Prostate gland (tissue), 2 donors: Measurements from ENCODE around the gene RFTN2. TPM values are rescaled to one million over a fixed set of nuclear protein-coding genes. Genes with fewer than 3 reads are reported as not detected.
A peak's percentile ranks its signal among the peaks of the same experiment; 100 is the strongest.

ENCODE experiments used
- DNase-seq: peaks from one replicate; pipeline ENCODE4 v3.0.0-alpha.2; 2019; ENCODE audit warnings: low spot score
- H3K27ac ChIP-seq, 2 donors: fragments of 200-600 bp; sonication (generic); 2 replicates each; pipeline ENCODE4 v1.5.1; 2017 to 2019
- H3K27me3 ChIP-seq: fragments of 200-600 bp; sonication (generic); replicated peaks from 2 replicates; pipeline ENCODE4 v1.5.1; 2019; ENCODE audit not compliant: insufficient read depth
- H3K36me3 ChIP-seq, 2 donors: fragments of 200-600 bp; sonication (generic); 1 replicate in 1 of 2; 2 replicates in 1 of 2; pipeline versions ENCODE4 v1.5.1 to v1.8.1; 2017 to 2019
- H3K4me1 ChIP-seq: fragments of 200-600 bp; sonication (generic); replicated peaks from 2 replicates; pipeline ENCODE4 v1.5.1; 2019
- H3K4me3 ChIP-seq, 2 donors: fragments of 200-600 bp; sonication (generic); 2 replicates each; pipeline ENCODE4 v1.5.1; 2017 to 2019
- H3K9me3 ChIP-seq: fragments of 200-600 bp; sonication (generic); 2 replicates; pipeline ENCODE4 v1.5.1; 2017
- POLR2A ChIP-seq: fragments of 450-650 bp; IDR thresholded peaks from one replicate; pipeline ENCODE4 v1.6.1; 2016; ENCODE audit warnings: antibody characterized with exemption, mild to moderate bottlenecking
- POLR2AphosphoS5 ChIP-seq: sonication (generic); formaldehyde crosslinking; IDR thresholded peaks from one replicate; pipeline ENCODE4 v1.6.1; 2017; ENCODE audit warnings: antibody characterized with exemption
- WGBS: methylation state at CpG from one replicate; pipeline ENCODE4 v1.1.5; 2018; 5-methylcytosine and 5-hydroxymethylcytosine counted together
- intact Hi-C: fragments of 100-400 bp; cut with DNase I; formaldehyde crosslinking; loops from one replicate; pipeline ENCODE4 v1.14.2; 2022
- total RNA-seq, 2 donors: library from RNA; depleted of rRNA; stranded (reverse); fragments of >200 nt; gene quantifications; one replicate each; pipeline ENCODE4 v1.1.0, GENCODE V29; 2016
- TF ChIP-seq, protein P1 (sequence below), 4 experiments: fragments of 200-600 bp in 2 of 4; fragments of 450-650 bp in 2 of 4; sonication (generic) in 2 of 4; IDR thresholded peaks; 1 replicate in 3 of 4; 2 replicates in 1 of 4; pipeline ENCODE4 v1.5.1; 2016 to 2019; ENCODE audit warnings: antibody characterized with exemption in 4 of 4, mild to moderate bottlenecking in 2 of 4, moderate library complexity in 2 of 4

The RFTN2 gene
- total RNA-seq, 2 donors from 2014 or later: 2.3 to 17.5 TPM

DNA sequence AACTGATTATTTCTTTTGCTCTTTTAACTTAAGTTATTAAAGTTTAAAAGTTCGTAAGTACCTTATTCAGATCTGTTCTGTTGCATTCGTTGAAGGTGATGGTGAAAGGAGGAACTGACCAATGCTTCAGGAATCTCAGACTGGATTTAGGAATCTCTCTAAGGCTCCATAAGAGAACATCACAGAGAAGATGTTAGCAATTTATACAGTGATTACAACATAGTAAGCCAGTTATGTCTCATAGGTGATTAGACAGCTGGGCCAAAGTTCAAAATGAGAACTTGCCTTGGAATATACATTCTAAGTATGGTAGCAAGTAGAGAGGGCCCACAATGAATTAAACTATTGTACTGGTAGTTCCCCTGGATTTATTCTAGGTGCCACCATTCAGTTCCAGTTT is 32.9 kb upstream of the RFTN2 start:
- Histone ChIP-seq H3K4me1 (peaks cover 9% of the 10 kb centered on the region), H3K27me3 (no peaks in the 10 kb centered on the region), H3K4me3 (no peak overlapping the region), H3K27ac (no peak overlapping the region), H3K36me3 (no peaks in the 10 kb centered on the region), H3K9me3 (no peaks in the 10 kb centered on the region)
- 52% methylated on average over 2 of the region's 2 CpGs for WGBS
- intact Hi-C loops: loop anchor here (5.0 to 10.0 kb wide), 5 partner anchors 69 to 586 kb away; partner anchors contain the start of genes COQ10B, HSPD1 and MOB4
- TF ChIP-seq POLR2A (no peak), POLR2AphosphoS5 (no peak)
- TF ChIP-seq, protein P1, sequence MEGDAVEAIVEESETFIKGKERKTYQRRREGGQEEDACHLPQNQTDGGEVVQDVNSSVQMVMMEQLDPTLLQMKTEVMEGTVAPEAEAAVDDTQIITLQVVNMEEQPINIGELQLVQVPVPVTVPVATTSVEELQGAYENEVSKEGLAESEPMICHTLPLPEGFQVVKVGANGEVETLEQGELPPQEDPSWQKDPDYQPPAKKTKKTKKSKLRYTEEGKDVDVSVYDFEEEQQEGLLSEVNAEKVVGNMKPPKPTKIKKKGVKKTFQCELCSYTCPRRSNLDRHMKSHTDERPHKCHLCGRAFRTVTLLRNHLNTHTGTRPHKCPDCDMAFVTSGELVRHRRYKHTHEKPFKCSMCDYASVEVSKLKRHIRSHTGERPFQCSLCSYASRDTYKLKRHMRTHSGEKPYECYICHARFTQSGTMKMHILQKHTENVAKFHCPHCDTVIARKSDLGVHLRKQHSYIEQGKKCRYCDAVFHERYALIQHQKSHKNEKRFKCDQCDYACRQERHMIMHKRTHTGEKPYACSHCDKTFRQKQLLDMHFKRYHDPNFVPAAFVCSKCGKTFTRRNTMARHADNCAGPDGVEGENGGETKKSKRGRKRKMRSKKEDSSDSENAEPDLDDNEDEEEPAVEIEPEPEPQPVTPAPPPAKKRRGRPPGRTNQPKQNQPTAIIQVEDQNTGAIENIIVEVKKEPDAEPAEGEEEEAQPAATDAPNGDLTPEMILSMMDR (IDR thresholded peaks at IDR 0.05): no peak
- DNase-seq: no peak

DNA sequence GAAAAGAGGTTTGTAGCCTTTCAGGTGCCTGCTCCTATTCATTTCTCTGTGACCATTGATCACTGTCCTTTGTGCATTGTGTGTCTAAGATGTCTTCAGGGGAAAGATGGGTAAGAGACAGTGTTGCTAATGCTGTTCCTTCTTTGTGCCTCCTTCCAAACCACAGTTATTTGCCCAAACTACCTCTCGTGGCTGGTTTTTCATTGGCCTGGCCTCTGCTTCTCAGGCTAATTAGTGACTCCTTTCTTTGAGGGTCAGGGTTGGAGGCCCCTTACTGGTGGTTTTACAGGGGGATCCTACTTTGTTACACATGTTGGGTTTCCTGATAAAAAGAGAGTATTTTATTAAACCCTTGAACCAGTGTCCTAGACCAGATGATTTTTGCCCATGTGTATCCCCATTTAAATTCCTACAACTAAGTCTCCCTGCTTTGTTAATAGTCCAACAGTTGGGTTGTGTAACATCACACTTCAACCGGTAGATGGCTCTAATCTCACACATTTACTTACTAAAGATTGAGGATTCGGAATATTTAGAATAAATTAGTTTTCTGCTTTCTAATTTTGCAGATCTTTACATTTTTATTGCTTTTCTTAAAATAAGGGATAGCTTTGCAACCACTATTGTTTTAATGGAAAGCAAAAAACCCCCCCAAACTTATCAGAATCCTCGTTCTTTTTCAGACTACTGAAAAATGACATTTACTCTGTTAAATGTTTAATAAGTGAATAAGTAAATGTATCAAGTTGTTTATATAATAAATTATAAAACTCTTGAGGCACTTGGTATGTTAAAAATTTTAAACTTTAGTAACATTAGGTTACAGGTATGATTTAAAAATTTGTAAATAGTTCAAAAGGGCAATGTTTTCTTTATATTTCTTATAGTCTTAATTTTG is 32.2 kb upstream of the RFTN2 start:
- Histone ChIP-seq H3K4me1 (peaks cover 9% of the 10 kb centered on the region), H3K27ac (no peak overlapping the region), H3K36me3 (no peaks in the 10 kb centered on the region), H3K4me3 (peak overlapping the region in 1 of 2 donors; percentile 71), H3K9me3 (no peaks in the 10 kb centered on the region), H3K27me3 (no peaks in the 10 kb centered on the region)
- DNase-seq: no peak
- 6% methylated on average over 4 of the region's 4 CpGs for WGBS
- TF ChIP-seq, protein P1 (IDR thresholded peaks at IDR 0.05): peak in 3 of 4 experiments; percentile 45 to 74 (median 65)
- TF ChIP-seq POLR2A (no peak), POLR2AphosphoS5 (no peak)
- intact Hi-C loops: loop anchor here (5.0 to 10.0 kb wide), 5 partner anchors 70 to 587 kb away; partner anchors contain the start of genes COQ10B, HSPD1 and MOB4

DNA sequence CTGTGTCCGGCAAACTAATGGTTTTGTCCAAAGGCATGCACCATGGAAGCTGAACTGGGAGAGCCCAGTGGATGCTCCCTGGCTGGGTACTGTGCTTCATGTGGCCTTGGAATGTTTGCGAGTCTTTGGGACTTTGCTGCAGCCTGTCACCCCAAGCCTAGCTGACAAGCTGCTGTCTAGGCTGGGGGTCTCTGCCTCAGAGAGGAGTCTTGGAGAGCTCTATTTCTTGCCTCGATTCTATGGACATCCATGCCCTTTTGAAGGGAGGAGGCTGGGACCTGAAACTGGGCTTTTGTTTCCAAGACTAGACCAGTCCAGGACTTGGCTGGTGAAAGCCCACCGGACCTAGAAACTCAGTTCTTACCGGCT is 31.4 kb upstream of the RFTN2 start:
- Histone ChIP-seq H3K27me3 (no peaks in the 10 kb centered on the region), H3K27ac (no peak overlapping the region), H3K4me3 (peak overlapping the region in 1 of 2 donors; percentile 71), H3K9me3 (no peaks in the 10 kb centered on the region), H3K4me1 (peaks cover 9% of the 10 kb centered on the region), H3K36me3 (no peaks in the 10 kb centered on the region)
- WGBS: 70% methylated on average over 5 of the region's 5 CpGs
- TF ChIP-seq POLR2AphosphoS5 (no peak), POLR2A (no peak)
- TF ChIP-seq, protein P1 (IDR thresholded peaks at IDR 0.05): no peak
- no peak for DNase-seq
- intact Hi-C loops: loop anchor here (5.0 to 10.0 kb wide), 5 partner anchors 70 to 588 kb away; partner anchors contain the start of genes COQ10B, HSPD1 and MOB4

DNA sequence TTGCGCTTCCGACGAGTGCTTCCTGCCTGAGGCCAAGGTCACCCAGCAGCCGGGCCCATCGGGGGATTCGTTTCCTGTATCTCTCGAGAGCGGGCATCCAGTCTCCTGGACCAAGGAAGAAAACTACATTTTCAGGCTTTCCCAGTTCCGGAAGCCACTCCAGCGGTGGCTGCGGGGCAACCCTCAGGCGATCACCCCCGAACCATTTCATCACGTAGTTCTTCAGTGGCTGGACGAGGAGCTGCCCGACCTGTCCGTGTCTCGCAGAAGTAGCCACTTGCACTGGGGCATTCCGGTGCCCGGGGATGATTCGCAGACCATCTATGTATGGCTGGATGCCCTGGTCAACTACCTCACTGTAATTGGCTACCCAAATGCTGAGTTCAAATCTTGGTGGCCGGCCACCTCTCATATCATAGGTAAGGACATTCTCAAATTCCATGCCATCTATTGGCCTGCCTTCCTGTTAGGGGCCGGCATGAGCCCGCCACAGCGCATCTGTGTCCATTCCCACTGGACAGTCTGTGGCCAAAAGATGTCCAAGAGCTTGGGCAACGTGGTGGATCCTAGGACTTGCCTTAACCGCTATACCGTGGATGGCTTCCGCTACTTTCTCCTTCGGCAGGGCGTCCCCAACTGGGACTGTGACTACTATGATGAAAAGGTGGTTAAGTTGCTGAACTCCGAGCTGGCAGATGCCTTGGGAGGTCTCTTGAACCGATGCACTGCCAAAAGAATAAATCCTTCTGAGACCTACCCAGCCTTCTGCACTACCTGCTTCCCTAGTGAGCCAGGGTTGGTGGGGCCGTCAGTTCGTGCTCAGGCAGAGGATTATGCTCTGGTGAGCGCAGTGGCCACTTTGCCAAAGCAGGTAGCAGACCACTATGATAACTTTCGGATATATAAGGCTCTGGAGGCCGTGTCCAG is 30.8 kb upstream of the RFTN2 start:
- Histone ChIP-seq H3K4me1 (peaks cover 9% of the 10 kb centered on the region), H3K27ac (peak overlapping the region; percentile 20 to 69), H3K27me3 (no peaks in the 10 kb centered on the region), H3K9me3 (no peaks in the 10 kb centered on the region), H3K36me3 (no peaks in the 10 kb centered on the region), H3K4me3 (peak overlapping the region; percentile 69 to 71)
- TF ChIP-seq POLR2AphosphoS5 (no peak), POLR2A (no peak)
- no peak for DNase-seq
- WGBS: 17% methylated on average over 38 of the region's 38 CpGs
- intact Hi-C loops: loop anchor here (5.0 to 10.0 kb wide), 5 partner anchors 71 to 589 kb away; partner anchors contain the start of genes COQ10B, HSPD1 and MOB4
